HepG2 (cell line): ENCODE measurements around the gene SMARCC1. TPM values are rescaled to one million over a fixed set of nuclear protein-coding genes. Genes with fewer than 3 reads are reported as not detected.

Source experiments
- ATAC-seq: fragments of 200-7000 bp; cut with Tn5 transposase; 3 replicates; pipeline ENCODE4 v1.9.1; 2020; ENCODE audit warnings: mild to moderate bottlenecking, moderate library complexity
- BruUV-seq: library from RNA; stranded (reverse); fragments of 400-500 nt; replicated peaks from 2 replicates; lab custom pipeline; 2021; lab: Mats Ljungman, UMichigan
- CTCF ChIA-PET: fragments of 300-600 bp; formaldehyde crosslinking; extraction: SDS; loops from one replicate; lab custom pipeline; 2021; ENCODE audit warnings: low total read pairs, inconsistent platforms, low intra/inter-chr PET ratio; lab: Yijun Ruan, JAX
- POLR2A ChIA-PET: fragments of 350-600 bp; sonication (Branson Sonifier 250); formaldehyde crosslinking; loops from one replicate; lab custom pipeline; 2020; ENCODE audit warnings: antibody characterized with exemption, inconsistent platforms; lab: Yijun Ruan, JAX
- DNase-seq: peaks from one replicate; pipeline ENCODE4 v3.0.0-alpha.2; 2015; ENCODE audit warnings: low spot score
- FAIRE-seq: peaks from 3 replicates; lab custom pipeline; 2011; peaks lifted over from hg19 to GRCh38; lab: Jason Lieb, UNC
- H2AFZ ChIP-seq: one replicate; pipeline ENCODE4 v1.6.1; 2011; ENCODE audit warnings: low read length, inconsistent platforms
- H3K27ac ChIP-seq: fragments of 300-600 bp; 3 replicates; pipeline ENCODE4 v1.8.0; 2011; ENCODE audit warnings: mixed run types, mild to moderate bottlenecking, mixed read lengths, low read length, inconsistent platforms; ENCODE audit not compliant: insufficient read depth; ENCODE audit errors: extremely low read length
- H3K27me3 ChIP-seq, 2 experiments: fragments of 200-600 bp in 1 of 2; 2 replicates in 1 of 2; 3 replicates in 1 of 2; pipeline versions ENCODE4 v1.6.0 to v1.8.0; 2011; ENCODE audit warnings: low read length in 2 of 2, mild to moderate bottlenecking in 2 of 2, moderate library complexity in 2 of 2, inconsistent platforms in 1 of 2; ENCODE audit not compliant: insufficient read depth in 2 of 2, control insufficient read depth in 1 of 2
- H3K36me3 ChIP-seq, 2 experiments: fragments of 200-600 bp in 1 of 2; replicated peaks in 1 of 2; 2 replicates in 1 of 2; 3 replicates in 1 of 2; pipeline versions ENCODE4 v1.5.1 to v1.8.0; 2011; ENCODE audit warnings: low read length in 2 of 2, inconsistent platforms in 1 of 2; ENCODE audit not compliant: insufficient read depth in 2 of 2, control insufficient read depth in 1 of 2
- H3K4me1 ChIP-seq: 2 replicates; pipeline ENCODE4 v1.5.1; 2012; ENCODE audit warnings: low read length, inconsistent platforms; ENCODE audit not compliant: insufficient read depth
- H3K4me2 ChIP-seq: 2 replicates; pipeline ENCODE4 v1.6.0; 2011; ENCODE audit warnings: low read depth, low read length, inconsistent platforms
- H3K4me3 ChIP-seq, 3 experiments: fragments of 200-600 bp in 1 of 3; sonication (generic), shearing (Covaris generic) in 1 of 3; replicated peaks in 1 of 3; 2 replicates each; pipeline ENCODE4 v1.5.1; 2011 to 2016; ENCODE audit warnings: low read length in 3 of 3, inconsistent platforms in 2 of 3, low read depth in 2 of 3, mild to moderate bottlenecking in 2 of 3, control low read depth in 1 of 3, mixed read lengths in 1 of 3; ENCODE audit not compliant: insufficient read depth in 1 of 3
- H3K79me2 ChIP-seq: one replicate; pipeline ENCODE4 v1.6.1; 2011; ENCODE audit warnings: low read length, inconsistent platforms; ENCODE audit not compliant: insufficient read depth
- H3K9ac ChIP-seq: 2 replicates; pipeline ENCODE4 v1.6.0; 2011; ENCODE audit warnings: mild to moderate bottlenecking, low read depth, low read length, inconsistent platforms; ENCODE audit not compliant: insufficient read depth
- H3K9me3 ChIP-seq: 2 replicates; pipeline ENCODE4 v1.5.1; 2012; ENCODE audit warnings: mild to moderate bottlenecking, low read length
- H4K20me1 ChIP-seq: 2 replicates; pipeline ENCODE4 v1.6.0; 2011; ENCODE audit warnings: inconsistent platforms, mild to moderate bottlenecking, low read length, moderate library complexity; ENCODE audit not compliant: insufficient read depth
- CHCHD3 ChIP-seq: sonication (generic); formaldehyde crosslinking; IDR thresholded peaks from 2 replicates; pipeline ENCODE4 v1.8.0; 2022; ENCODE audit warnings: mild to moderate bottlenecking, missing genetic modification reagents, moderate library complexity
- GPBP1L1 ChIP-seq: sonication (generic); formaldehyde crosslinking; IDR thresholded peaks from 2 replicates; pipeline ENCODE4 v1.5.0; 2020; ENCODE audit warnings: mild to moderate bottlenecking, missing genetic modification reagents
- MAFG ChIP-seq: sonication (generic); formaldehyde crosslinking; IDR thresholded peaks from 2 replicates; pipeline ENCODE4 v1.5.1; 2020; ENCODE audit warnings: mild to moderate bottlenecking, missing genetic modification reagents
- MXD3 ChIP-seq: IDR thresholded peaks from 2 replicates; pipeline ENCODE4 v1.6.1; 2016; ENCODE audit warnings: mild to moderate bottlenecking, missing biosample characterization, missing genetic modification reagents
- NFE2L1 ChIP-seq: sonication (generic); formaldehyde crosslinking; IDR thresholded peaks from 2 replicates; pipeline ENCODE4 v1.4.0; 2020; ENCODE audit warnings: missing genetic modification reagents, mild to moderate bottlenecking, borderline replicate concordance
- NFKBIZ ChIP-seq: IDR thresholded peaks from 2 replicates; pipeline ENCODE4 v1.6.1; 2018; ENCODE audit warnings: missing genetic modification reagents, missing compliant biosample characterization
- ZHX2 ChIP-seq, 2 experiments: sonication (generic) in 1 of 2; formaldehyde crosslinking in 1 of 2; IDR thresholded peaks; 2 replicates each; pipeline versions ENCODE4 v1.6.1 to v1.9.0; 2014 to 2022; ENCODE audit warnings: antibody characterized with exemption in 1 of 2, borderline replicate concordance in 1 of 2, inconsistent platforms in 1 of 2, low read depth in 1 of 2, missing genetic modification reagents in 1 of 2
- ZNF616 ChIP-seq: sonication (generic); formaldehyde crosslinking; IDR thresholded peaks from 2 replicates; pipeline ENCODE4 v1.5.0; 2020; ENCODE audit warnings: low read depth, mild to moderate bottlenecking, missing genetic modification reagents
- ZNF816 ChIP-seq: sonication (generic); formaldehyde crosslinking; IDR thresholded peaks from 2 replicates; pipeline ENCODE4 v1.8.0; 2022; ENCODE audit warnings: missing genetic modification reagents, mild to moderate bottlenecking, borderline replicate concordance
- ZNF841 ChIP-seq: sonication (generic); formaldehyde crosslinking; IDR thresholded peaks from 2 replicates; pipeline ENCODE4 v1.8.1; 2023; ENCODE audit warnings: missing genetic modification reagents, borderline replicate concordance
- WGBS: methylation state at CpG from one replicate; pipeline ENCODE4 v1.1.6; 2017; ENCODE audit warnings: low lambda C conversion rate; 5-methylcytosine and 5-hydroxymethylcytosine counted together
- in situ Hi-C: cut with HindIII; loops from 2 replicates; pipeline ENCODE4 v1.10.0; 2017; ENCODE audit warnings: low pct_unique_long_range_greater_than_20kb; ENCODE audit not compliant: extremely low pct_ligation_motif_present
- intact Hi-C: fragments of 100-400 bp; cut with micrococcal nuclease; formaldehyde crosslinking; loops from one replicate; pipeline ENCODE4 v1.10.0; 2022; ENCODE audit not compliant: unreplicated experiment
- polyA plus RNA-seq, 8 experiments: library from polyadenylated mRNA; depleted of rRNA in 3 of 8; stranded (reverse) in 7 of 8; unstranded in 1 of 8; fragments of >200 nt; fragmentation: Illumina TruSeq in 4 of 8; extraction: Trizol in 4 of 8; gene quantifications; 2 replicates each; pipeline versions ENCODE4 v1.2.1 to v1.2.3, GENCODE V29; 2011 to 2016; ENCODE audit warnings: low read depth in 4 of 8, missing spikeins in 1 of 8, mixed read lengths in 1 of 8; ENCODE audit not compliant: insufficient read depth in 1 of 8
- total RNA-seq, 5 experiments: library from RNA; depleted of rRNA; stranded (reverse); fragments of >200 nt; fragmentation: Illumina TruSeq; extraction: Trizol; gene quantifications; 2 replicates each; pipeline ENCODE4 v1.2.3, GENCODE V29; 2016; ENCODE audit warnings: low read depth in 1 of 5

The SMARCC1 gene
- total and polyA plus RNA-seq, 2 of the 13 experiments (the other 11 are each of a cell fraction or from before 2014, with no cell fraction given) = 47.9 to 58.4 TPM

- TF ChIP-seq ZHX2 (IDR thresholded peaks at IDR 0.05; ENCODE audit: low read depth) (no peak), ZHX2 (CRISPR knock-in tag; IDR thresholded peaks at IDR 0.05; ENCODE audit: borderline replicate concordance) (no peak), ZNF616 (no peak)
Measured at GRCh38 chr3:47556351-47556750, 225.3 kb downstream of the SMARCC1 start (continued).

GRCh38 chr3:47554335-47554734, 227.4 kb downstream of the SMARCC1 start:
- ChIA-PET CTCF (no interaction called here), POLR2A (no interaction called here)
- TF ChIP-seq ZNF816 (CRISPR knock-in tag) (no peak), GPBP1L1 (CRISPR knock-in tag) (no peak), NFE2L1 (no peak), ZNF841 (CRISPR knock-in tag) (no peak), MAFG (CRISPR knock-in tag) (no peak), NFKBIZ (CRISPR knock-in tag) (no peak), CHCHD3 (CRISPR knock-in tag) (no peak), MXD3 (CRISPR knock-in tag) (no peak)
- FAIRE-seq (no peak), DNase-seq (no peak), ATAC-seq (0 out of 3 replicates have a peak, but pooled peaks have one; percentile 41)
- no peak overlapping the region for H3K27ac ChIP-seq
- in situ Hi-C loops (no loop called here), intact Hi-C loops (no loop called here)
- no peaks in the 10 kb centered on the region for H3K79me2 ChIP-seq
- BruUV-seq = no TSS peak
- H3K4me3 ChIP-seq = no peak overlapping the region
- WGBS = 40% methylated on average over 6 of the region's 6 CpGs
- no peaks in the 10 kb centered on the region for H3K4me1 ChIP-seq
- no peaks in the 10 kb centered on the region for H3K36me3 ChIP-seq
- no peak overlapping the region for H3K9ac ChIP-seq
- H3K27me3 ChIP-seq = peaks cover 0 to 4% of the 10 kb centered on the region in 2 experiments; a peak in 1 of 5 replicates
- no peak overlapping the region for H2AFZ ChIP-seq
- H4K20me1 ChIP-seq = no peaks in the 10 kb centered on the region
- H3K9me3 ChIP-seq = no peaks in the 10 kb centered on the region
- no peak overlapping the region for H3K4me2 ChIP-seq
